Measurements from ENCODE around the gene RELCH.

DNA sequence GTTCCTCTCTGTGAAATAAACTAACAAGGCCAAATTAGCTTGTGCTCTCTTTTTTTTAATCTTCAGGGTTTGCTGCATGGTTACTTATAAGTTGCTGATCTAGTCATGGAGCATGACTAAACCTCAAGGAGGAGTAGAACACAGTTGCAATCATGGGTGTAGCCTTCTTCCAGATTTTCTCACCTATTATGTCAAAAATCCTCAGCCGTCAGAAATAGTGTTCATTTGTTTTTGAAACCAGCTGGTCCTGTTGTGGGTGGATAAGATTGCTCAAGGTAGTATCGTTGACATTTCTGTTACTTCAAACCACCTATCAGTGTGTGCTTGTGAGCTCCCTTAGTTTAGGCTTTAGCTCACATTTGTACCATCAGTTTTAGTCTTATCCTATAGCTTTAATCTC, 11.2 kb downstream of the RELCH start:
- TF ChIP-seq, protein P1, sequence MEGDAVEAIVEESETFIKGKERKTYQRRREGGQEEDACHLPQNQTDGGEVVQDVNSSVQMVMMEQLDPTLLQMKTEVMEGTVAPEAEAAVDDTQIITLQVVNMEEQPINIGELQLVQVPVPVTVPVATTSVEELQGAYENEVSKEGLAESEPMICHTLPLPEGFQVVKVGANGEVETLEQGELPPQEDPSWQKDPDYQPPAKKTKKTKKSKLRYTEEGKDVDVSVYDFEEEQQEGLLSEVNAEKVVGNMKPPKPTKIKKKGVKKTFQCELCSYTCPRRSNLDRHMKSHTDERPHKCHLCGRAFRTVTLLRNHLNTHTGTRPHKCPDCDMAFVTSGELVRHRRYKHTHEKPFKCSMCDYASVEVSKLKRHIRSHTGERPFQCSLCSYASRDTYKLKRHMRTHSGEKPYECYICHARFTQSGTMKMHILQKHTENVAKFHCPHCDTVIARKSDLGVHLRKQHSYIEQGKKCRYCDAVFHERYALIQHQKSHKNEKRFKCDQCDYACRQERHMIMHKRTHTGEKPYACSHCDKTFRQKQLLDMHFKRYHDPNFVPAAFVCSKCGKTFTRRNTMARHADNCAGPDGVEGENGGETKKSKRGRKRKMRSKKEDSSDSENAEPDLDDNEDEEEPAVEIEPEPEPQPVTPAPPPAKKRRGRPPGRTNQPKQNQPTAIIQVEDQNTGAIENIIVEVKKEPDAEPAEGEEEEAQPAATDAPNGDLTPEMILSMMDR (IDR thresholded peaks at IDR 0.05; ENCODE audit: low read depth, low read length, poor library complexity, severe bottlenecking) = no peak
- TF ChIP-seq EZH2phosphoT487 (IDR thresholded peaks at IDR 0.05; ENCODE audit: borderline replicate concordance, low read length) = no peak

Measured in DOHH2 (cell line).